Thyroid gland (tissue), 4 donors: ENCODE results near the gene ELAPOR2. TPM values are rescaled to one million over a fixed set of nuclear protein-coding genes. Genes with fewer than 3 reads are reported as not detected.
"Not testable (repeated sequence)": the region's sequence is repeated elsewhere in the genome, so short reads cannot be mapped to it uniquely, and the experiment has no call there.

Experiments used
- DNase-seq, 2 donors: peaks; one replicate each; pipeline ENCODE4 v3.0.0-alpha.2; 2019
- H3K27ac ChIP-seq, 3 donors: fragments of 200-600 bp; sonication (generic); 1 replicate in 2 of 3; 2 replicates in 1 of 3; pipeline ENCODE4 v1.5.1; 2016 to 2019; ENCODE audit warnings: mild to moderate bottlenecking in 1 of 3, moderate library complexity in 1 of 3
- H3K27me3 ChIP-seq: fragments of 200-600 bp; sonication (generic); one replicate; pipeline ENCODE4 v1.5.1; 2019
- H3K36me3 ChIP-seq, 2 donors: fragments of 200-600 bp; sonication (generic); one replicate each; pipeline ENCODE4 v1.5.1; 2016 to 2019
- H3K4me1 ChIP-seq, 2 donors: fragments of 200-600 bp; sonication (generic); one replicate each; pipeline ENCODE4 v1.5.1; 2017 to 2019
- H3K4me3 ChIP-seq, 3 donors: fragments of 200-600 bp; sonication (generic); replicated peaks in 1 of 3; 1 replicate in 2 of 3; 2 replicates in 1 of 3; pipeline ENCODE4 v1.5.1; 2016; ENCODE audit warnings: mild to moderate bottlenecking in 1 of 3
- H3K9me3 ChIP-seq: fragments of 200-600 bp; sonication (generic); one replicate; pipeline ENCODE4 v1.5.1; 2017
- CTCF ChIP-seq, 6 experiments: fragments of 200-600 bp in 3 of 6; fragments of 450-650 bp in 3 of 6; sonication (generic) in 3 of 6; IDR thresholded peaks; one replicate each; pipeline ENCODE4 v1.5.1; 2016 to 2019; ENCODE audit warnings: antibody characterized with exemption in 6 of 6, mild to moderate bottlenecking in 2 of 6, inconsistent platforms in 1 of 6, moderate library complexity in 1 of 6
- POLR2A ChIP-seq, 2 donors: fragments of 450-650 bp; IDR thresholded peaks; one replicate each; pipeline ENCODE4 v1.6.1; 2017; ENCODE audit warnings: antibody characterized with exemption in 2 of 2, mild to moderate bottlenecking in 2 of 2, moderate library complexity in 1 of 2
- WGBS, 2 donors: methylation state at CpG; one replicate each; pipeline ENCODE4 v1.1.5; 2017; 5-methylcytosine and 5-hydroxymethylcytosine counted together
- intact Hi-C: fragments of 100-400 bp; cut with DNase I; formaldehyde crosslinking; loops from one replicate; pipeline ENCODE4 v1.15.1; 2023
- total RNA-seq, 4 donors: library from RNA; depleted of rRNA; stranded (reverse); fragments of >200 nt; gene quantifications; one replicate each; pipeline ENCODE4 v1.2.3, GENCODE V29; 2016

Gene ELAPOR2
- total RNA-seq, 4 donors from 2014 or later = 25.4 to 31.3 (median 25.7) TPM

DNA sequence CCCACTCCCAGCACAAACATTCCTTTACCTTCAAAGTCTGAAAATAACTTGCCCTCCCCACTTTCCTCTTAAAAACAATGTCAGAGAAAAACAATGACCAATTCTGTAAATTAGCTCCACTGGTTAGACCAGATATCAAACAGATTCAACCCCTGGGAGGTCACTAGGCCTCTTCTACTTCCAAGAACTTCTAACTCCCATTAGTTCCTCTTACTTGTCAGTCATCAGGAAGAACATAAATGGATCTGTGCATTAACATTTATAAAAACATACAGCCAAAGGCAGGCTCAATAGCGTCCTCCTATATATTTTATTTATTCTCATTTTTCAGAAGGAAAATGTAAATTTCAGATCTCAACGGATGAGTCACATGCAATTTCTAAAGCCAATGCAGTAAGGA lies 2.2 kb downstream of the ELAPOR2 start:
- Histone ChIP-seq H3K27ac (no peak overlapping the region), H3K9me3 (no peaks in the 10 kb centered on the region), H3K27me3 (no peaks in the 10 kb centered on the region), H3K4me1 (peaks cover 3 to 5% of the 10 kb centered on the region in 2 donors), H3K4me3 (no peak overlapping the region), H3K36me3 (no peaks in the 10 kb centered on the region)
- 95 to 97% methylated on average over 2 of the region's 2 CpGs for WGBS, 2 donors
- intact Hi-C loops = loop anchor here (10.0 kb wide), 2 partner anchors 122 to 178 kb away; no protein-coding TSS in a partner anchor
- TF ChIP-seq POLR2A (IDR thresholded peaks at IDR 0.05) (no peak), CTCF (IDR thresholded peaks at IDR 0.05) (no peak)
- no peak for DNase-seq

GRCh38 chr7:87056346-87056745 lies 3.1 kb downstream of the ELAPOR2 start:
- Histone ChIP-seq H3K27ac (peak overlapping the region in 1 of 3 donors; percentile 35), H3K36me3 (no peaks in the 10 kb centered on the region), H3K9me3 (no peaks in the 10 kb centered on the region), H3K4me1 (peaks cover 3 to 5% of the 10 kb centered on the region in 2 donors), H3K27me3 (no peaks in the 10 kb centered on the region), H3K4me3 (no peak overlapping the region)
- TF ChIP-seq POLR2A (IDR thresholded peaks at IDR 0.05) (no peak), CTCF (IDR thresholded peaks at IDR 0.05) (no peak)
- intact Hi-C loops = loop anchor here (10.0 kb wide), 2 partner anchors 122 to 178 kb away; no protein-coding TSS in a partner anchor
- WGBS, 2 donors = 79 to 83% methylated on average over 3 of the region's 3 CpGs
- no peak for DNase-seq

DNA sequence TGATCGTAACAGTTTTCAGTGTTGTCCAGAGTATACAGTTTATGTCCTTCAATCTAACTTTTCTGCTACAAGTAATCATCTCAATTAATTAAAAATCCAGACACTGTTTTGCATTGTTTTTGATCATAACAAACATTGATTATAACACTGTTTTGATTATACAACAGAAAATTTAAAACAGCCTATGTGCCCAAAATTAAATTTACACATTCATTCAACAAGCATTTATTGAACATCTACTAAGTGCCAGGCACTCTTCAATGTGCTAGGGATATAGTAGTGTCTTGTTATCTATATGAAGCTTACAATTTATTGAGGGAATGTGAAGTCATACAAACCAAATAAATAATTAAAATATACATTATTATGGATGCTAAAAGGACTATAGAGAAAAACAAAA lies 10.6 kb downstream of the ELAPOR2 start:
- intact Hi-C loops = no loop called here
- Histone ChIP-seq H3K27me3 (no peaks in the 10 kb centered on the region), H3K4me3 (no peak overlapping the region), H3K4me1 (no peaks in the 10 kb centered on the region), H3K36me3 (no peaks in the 10 kb centered on the region), H3K27ac (no peak overlapping the region), H3K9me3 (no peaks in the 10 kb centered on the region)
- no peak for TF ChIP-seq POLR2A (IDR thresholded peaks at IDR 0.05)
- no peak for TF ChIP-seq CTCF (IDR thresholded peaks at IDR 0.05)
- no peak for DNase-seq
- 94 to 100% methylated on average over 1 of the region's 1 CpG for WGBS, 2 donors

GRCh38 chr7:87046456-87046855 lies 13.0 kb downstream of the ELAPOR2 start:
- Histone ChIP-seq H3K4me1 (no peaks in the 10 kb centered on the region), H3K36me3 (no peaks in the 10 kb centered on the region), H3K27ac (no peak overlapping the region), H3K27me3 (no peaks in the 10 kb centered on the region), H3K4me3 (no peak overlapping the region), H3K9me3 (no peaks in the 10 kb centered on the region)
- no peak for DNase-seq
- TF ChIP-seq CTCF (IDR thresholded peaks at IDR 0.05) (no peak), POLR2A (IDR thresholded peaks at IDR 0.05) (no peak)
- intact Hi-C loops = no loop called here
- WGBS, 2 donors = 84 to 85% methylated on average over 5 of the region's 5 CpGs

- not testable (repeated sequence) for H3K27ac ChIP-seq
Measured at GRCh38 chr7:87044713-87045112, 14.7 kb downstream of the ELAPOR2 start.

GRCh38 chr7:87041586-87041985 lies 17.9 kb downstream of the ELAPOR2 start:
- H3K4me3 ChIP-seq, H3K27me3 ChIP-seq, intact Hi-C loops, H3K9me3 ChIP-seq, H3K4me1 ChIP-seq, H3K27ac ChIP-seq, H3K36me3 ChIP-seq, DNase-seq: not testable (repeated sequence)
- WGBS, 2 donors = 87 to 90% methylated on average over 5 of the region's 5 CpGs

More at GRCh38 chr7:87044713-87045112, 14.7 kb downstream of the ELAPOR2 start:
- H3K4me3 ChIP-seq, H3K27me3 ChIP-seq, DNase-seq, H3K9me3 ChIP-seq, H3K36me3 ChIP-seq, H3K4me1 ChIP-seq, intact Hi-C loops: not testable (repeated sequence)
- WGBS, 2 donors = 92 to 93% methylated on average over 2 of the region's 2 CpGs
